Cortex of kidney (tissue), 1 donor: ENCODE data around the gene FANCM.
"Not testable (repeated sequence)": the region's sequence is repeated elsewhere in the genome, so short reads cannot be mapped to it uniquely, and the experiment has no call there.

Source experiments
- DNase-seq: peaks from one replicate; lab custom pipeline; 2025; lab: John Stamatoyannopoulos, UW

Gene FANCM

GRCh38 chr14:45135659-45136395, at the start of gene FANCM:
FANCM (plus strand) TSS chr14:45135930; CDS start chr14:45136032, 102 bp downstream.
- DNase-seq: peak; percentile 23

GRCh38 chr14:45089813-45090212, 45.9 kb upstream of the FANCM start:
- DNase-seq: no peak

- DNase-seq: no peak
These were observed 44.0 kb upstream of the FANCM start for GRCh38 chr14:45091710-45092109.

GRCh38 chr14:45094275-45094674, 41.5 kb upstream of the FANCM start:
- DNase-seq: no peak

GRCh38 chr14:45095143-45095542, 40.6 kb upstream of the FANCM start:
- DNase-seq: no peak

- DNase-seq: no peak
These were observed 39.5 kb upstream of the FANCM start for GRCh38 chr14:45096218-45096617.

- no peak for DNase-seq
These were observed 31.9 kb upstream of the FANCM start for GRCh38 chr14:45103806-45104205.

GRCh38 chr14:45104561-45104960, 31.2 kb upstream of the FANCM start:
- DNase-seq: no peak

GRCh38 chr14:45112896-45113781, 22.6 kb upstream of the FANCM start:
- DNase-seq: no peak

GRCh38 chr14:45114327-45114726, 21.4 kb upstream of the FANCM start:
- no peak for DNase-seq

GRCh38 chr14:45118594-45118993, 17.1 kb upstream of the FANCM start:
- no peak for DNase-seq

- no peak for DNase-seq
These were observed 15.6 kb upstream of the FANCM start for GRCh38 chr14:45120096-45120495.

GRCh38 chr14:45123271-45123670, 12.5 kb upstream of the FANCM start:
- no peak for DNase-seq

GRCh38 chr14:45125754-45126153, 10.0 kb upstream of the FANCM start:
- no peak for DNase-seq

GRCh38 chr14:45128963-45129629, 6.6 kb upstream of the FANCM start:
- DNase-seq: no peak

GRCh38 chr14:45133683-45134050, 2.1 kb upstream of the FANCM start:
- no peak for DNase-seq

- DNase-seq: no peak
These were observed 1.4 kb upstream of the FANCM start, which contains the start of gene FKBP3 for GRCh38 chr14:45134051-45134958. FKBP3 (minus strand) TSS chr14:45134481; CDS start chr14:45134456, 25 bp downstream.

GRCh38 chr14:45135156-45135555, 574 bp upstream of the FANCM start:
- DNase-seq: no peak

GRCh38 chr14:45136399-45136798, 669 bp downstream of the FANCM start:
- no peak for DNase-seq

GRCh38 chr14:45140661-45141187, 5.0 kb downstream of the FANCM start:
- DNase-seq: no peak

GRCh38 chr14:45142083-45142482, 6.4 kb downstream of the FANCM start:
- not testable (repeated sequence) for DNase-seq
